Mesenchymal stem cell (in vitro differentiated cells and primary cell): ENCODE measurements around the gene PGA4.

ENCODE experiments used
- DNase-seq: peaks from one replicate; pipeline ENCODE4 v3.0.0-alpha.2; 2013
- H2AFZ ChIP-seq: one replicate; pipeline ENCODE4 v1.6.1; 2013; ENCODE audit warnings: low read depth, mild to moderate bottlenecking, control low read depth, inconsistent platforms, low read length, moderate library complexity
- H2AK5ac ChIP-seq: 2 replicates; pipeline ENCODE4 v1.6.1; 2013; ENCODE audit warnings: low read length, moderate library complexity, mild to moderate bottlenecking, inconsistent platforms; ENCODE audit not compliant: severe bottlenecking
- H2BK120ac ChIP-seq: one replicate; pipeline ENCODE4 v1.6.1; 2013; ENCODE audit warnings: low read depth, mild to moderate bottlenecking, inconsistent platforms, low read length, moderate library complexity
- H2BK12ac ChIP-seq, 2 experiments: one replicate each; pipeline ENCODE4 v1.6.1; 2013; ENCODE audit warnings: inconsistent platforms in 2 of 2, low read length in 2 of 2, mild to moderate bottlenecking in 2 of 2, moderate library complexity in 2 of 2, control low read depth in 1 of 2
- H2BK15ac ChIP-seq: one replicate; pipeline ENCODE4 v1.6.1; 2013; ENCODE audit warnings: mild to moderate bottlenecking, low read depth, inconsistent platforms; ENCODE audit not compliant: poor library complexity, severe bottlenecking
- H2BK5ac ChIP-seq: 2 replicates; pipeline ENCODE4 v1.6.1; 2013; ENCODE audit warnings: low read depth, mild to moderate bottlenecking, low read length, control low read depth, inconsistent platforms; ENCODE audit not compliant: poor library complexity, severe bottlenecking
- H3K14ac ChIP-seq, 2 experiments: one replicate each; pipeline ENCODE4 v1.6.1; 2013; ENCODE audit warnings: inconsistent platforms in 2 of 2, low read length in 2 of 2, control low read depth in 1 of 2, mild to moderate bottlenecking in 1 of 2, moderate library complexity in 1 of 2
- H3K18ac ChIP-seq, 2 experiments: one replicate each; pipeline ENCODE4 v1.6.1; 2013; ENCODE audit warnings: inconsistent platforms in 2 of 2, low read length in 2 of 2, control low read depth in 1 of 2, low read depth in 1 of 2, mild to moderate bottlenecking in 1 of 2
- H3K23ac ChIP-seq, 2 experiments: one replicate each; pipeline ENCODE4 v1.6.1; 2013; ENCODE audit warnings: inconsistent platforms in 2 of 2, low read length in 2 of 2, mild to moderate bottlenecking in 2 of 2, moderate library complexity in 2 of 2, control low read depth in 1 of 2
- H3K27ac ChIP-seq: 2 replicates; pipeline ENCODE4 v1.5.1; 2013; ENCODE audit warnings: mild to moderate bottlenecking, moderate library complexity, low read length, control low read depth, inconsistent platforms; ENCODE audit not compliant: poor library complexity, severe bottlenecking
- H3K27me3 ChIP-seq, 2 experiments: 2 replicates each; pipeline versions ENCODE4 v1.6.1 to v1.7.0; 2013; ENCODE audit warnings: low read length in 2 of 2, mild to moderate bottlenecking in 2 of 2, moderate library complexity in 2 of 2, control low read depth in 1 of 2, inconsistent platforms in 1 of 2; ENCODE audit not compliant: control insufficient read depth in 1 of 2, insufficient read depth in 1 of 2
- H3K36me3 ChIP-seq, 2 experiments: 2 replicates each; pipeline versions ENCODE4 v1.6.1 to v1.7.0; 2013; ENCODE audit warnings: low read length in 2 of 2, control low read depth in 1 of 2, inconsistent platforms in 1 of 2, low read depth in 1 of 2, mild to moderate bottlenecking in 1 of 2; ENCODE audit not compliant: insufficient read depth in 2 of 2, control insufficient read depth in 1 of 2
- H3K4ac ChIP-seq, 2 experiments: one replicate each; pipeline ENCODE4 v1.6.1; 2013; ENCODE audit warnings: inconsistent platforms in 2 of 2, low read length in 2 of 2, mild to moderate bottlenecking in 2 of 2, moderate library complexity in 2 of 2, control low read depth in 1 of 2, low read depth in 1 of 2
- H3K4me1 ChIP-seq: 2 replicates; pipeline ENCODE4 v1.6.1; 2013; ENCODE audit warnings: low read depth, low read length, control low read depth; ENCODE audit not compliant: control insufficient read depth, insufficient read depth
- H3K4me2 ChIP-seq: 2 replicates; pipeline ENCODE4 v1.6.1; 2013; ENCODE audit warnings: low read length, mild to moderate bottlenecking, inconsistent platforms; ENCODE audit not compliant: poor library complexity, severe bottlenecking
- H3K4me3 ChIP-seq, 2 experiments: 2 replicates each; pipeline versions ENCODE4 v1.5.1 to v1.7.0; 2013; ENCODE audit warnings: low read length in 2 of 2, mild to moderate bottlenecking in 2 of 2, control low read depth in 1 of 2, low read depth in 1 of 2; ENCODE audit not compliant: insufficient read depth in 1 of 2
- H3K79me1 ChIP-seq: replicated peaks from 2 replicates; pipeline ENCODE4 v1.6.1; 2013; ENCODE audit warnings: mild to moderate bottlenecking, control low read depth, low read length, inconsistent platforms; ENCODE audit not compliant: poor library complexity, severe bottlenecking
- H3K9ac ChIP-seq: 2 replicates; pipeline ENCODE4 v1.7.0; 2013; ENCODE audit warnings: mild to moderate bottlenecking, low read length, moderate library complexity
- H3K9me3 ChIP-seq: 2 replicates; pipeline ENCODE4 v1.7.0; 2013; ENCODE audit warnings: mild to moderate bottlenecking, low read length; ENCODE audit not compliant: control insufficient read depth
- H4K8ac ChIP-seq: one replicate; pipeline ENCODE4 v1.6.1; 2013; ENCODE audit warnings: inconsistent platforms, mild to moderate bottlenecking, low read length, moderate library complexity
- H4K91ac ChIP-seq: one replicate; pipeline ENCODE4 v1.6.1; 2013; ENCODE audit warnings: mild to moderate bottlenecking, low read length, inconsistent platforms
- WGBS: methylation state at CpG from one replicate; pipeline ENCODE4 v1.1.7; 2013; ENCODE audit warnings: mixed read lengths; 5-methylcytosine and 5-hydroxymethylcytosine counted together

PGA4 gene

GRCh38 chr11:61195719-61196118, 26.4 kb upstream of the PGA4 start:
- Histone ChIP-seq H3K27ac (no peak overlapping the region), H2BK5ac (no peak overlapping the region), H2BK15ac (no peak overlapping the region), H3K4ac (no peak overlapping the region), H2BK120ac (no peak overlapping the region), H4K8ac (no peak overlapping the region), H2AFZ (no peak overlapping the region), H2BK12ac (no peak overlapping the region), H3K9me3 (peaks cover 22% of the 10 kb centered on the region), H3K4me1 (peaks cover 14% of the 10 kb centered on the region), H3K9ac (no peak overlapping the region), H3K4me2 (no peak overlapping the region), H3K18ac (no peak overlapping the region), H3K36me3 (no peaks in the 10 kb centered on the region), H3K27me3 (peaks cover 4 to 21% of the 10 kb centered on the region in 2 experiments), H3K79me1 (no peaks in the 10 kb centered on the region), H2AK5ac (no peak overlapping the region), H3K14ac (no peak overlapping the region), H4K91ac (no peak overlapping the region), H3K4me3 (no peak overlapping the region), H3K23ac (no peak overlapping the region)
- no peak for DNase-seq
- WGBS: 85% methylated on average over 7 of the region's 7 CpGs

- H3K14ac ChIP-seq: no peak overlapping the region
- no peak overlapping the region for H3K4me2 ChIP-seq
- H2BK12ac ChIP-seq: no peak overlapping the region
- H3K4me3 ChIP-seq: no peak overlapping the region
- H3K27ac ChIP-seq: no peak overlapping the region
- H2AK5ac ChIP-seq: no peak overlapping the region
- no peak overlapping the region for H2BK5ac ChIP-seq
- H2AFZ ChIP-seq: no peak overlapping the region
- no peak for DNase-seq
- H3K9ac ChIP-seq: no peak overlapping the region
- H4K91ac ChIP-seq: no peak overlapping the region
- WGBS: 76% methylated on average over 6 of the region's 6 CpGs
- H3K4me1 ChIP-seq: peaks cover 14% of the 10 kb centered on the region
- no peak overlapping the region for H2BK15ac ChIP-seq
- no peak overlapping the region for H3K18ac ChIP-seq
- H3K36me3 ChIP-seq: no peaks in the 10 kb centered on the region
- no peak overlapping the region for H2BK120ac ChIP-seq
- peaks cover 15% of the 10 kb centered on the region for H3K9me3 ChIP-seq
- H3K79me1 ChIP-seq: no peaks in the 10 kb centered on the region
- no peak overlapping the region for H4K8ac ChIP-seq
- no peak overlapping the region for H3K4ac ChIP-seq
- H3K23ac ChIP-seq: no peak overlapping the region
- peaks cover 11 to 28% of the 10 kb centered on the region in 2 experiments for H3K27me3 ChIP-seq
Observed at GRCh38 chr11:61198361-61198760, 23.8 kb upstream of the PGA4 start.

DNA sequence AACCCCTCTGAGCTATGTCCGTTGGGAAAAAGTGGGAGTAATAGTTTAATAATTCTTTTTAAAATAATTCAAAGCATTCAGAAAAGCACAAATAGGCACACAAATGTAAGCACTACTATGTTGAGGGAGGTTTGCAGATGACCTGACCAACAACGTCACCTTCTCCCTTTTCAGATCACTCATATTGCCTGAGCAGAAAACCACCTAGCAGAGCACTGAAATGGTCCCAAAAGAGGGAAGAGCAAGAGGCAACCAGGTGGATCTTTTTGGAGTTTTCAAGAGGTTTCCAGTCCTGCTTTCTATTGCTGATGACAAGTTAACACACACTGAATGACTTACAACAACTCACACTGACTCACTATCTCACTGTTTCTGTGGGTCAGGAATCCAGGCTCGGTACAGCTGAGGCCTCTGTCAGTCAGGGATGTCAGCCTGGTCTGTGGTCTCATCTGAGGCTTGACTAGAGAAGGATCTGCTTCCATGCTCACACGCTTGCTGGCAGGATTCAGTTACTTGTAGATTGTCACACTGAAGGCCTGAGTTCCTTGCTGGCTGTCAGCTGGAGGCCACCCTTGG, 23.1 kb upstream of the PGA4 start:
- no peak overlapping the region for H2BK120ac ChIP-seq

GRCh38 chr11:61201476-61201875, 20.7 kb upstream of the PGA4 start:
- Histone ChIP-seq H3K4ac (no peak overlapping the region), H3K79me1 (no peaks in the 10 kb centered on the region), H3K4me2 (no peak overlapping the region), H4K91ac (no peak overlapping the region), H4K8ac (no peak overlapping the region), H2BK15ac (no peak overlapping the region), H3K9ac (no peak overlapping the region), H2AK5ac (no peak overlapping the region), H3K14ac (no peak overlapping the region), H2BK120ac (no peak overlapping the region), H3K18ac (no peak overlapping the region), H2AFZ (no peak overlapping the region), H3K9me3 (peaks cover 15% of the 10 kb centered on the region), H2BK5ac (no peak overlapping the region), H3K23ac (no peak overlapping the region), H3K27ac (no peak overlapping the region), H2BK12ac (no peak overlapping the region), H3K27me3 (peaks cover 12 to 14% of the 10 kb centered on the region in 2 experiments), H3K36me3 (no peaks in the 10 kb centered on the region), H3K4me1 (no peaks in the 10 kb centered on the region), H3K4me3 (no peak overlapping the region)
- 92% methylated on average over 14 of the region's 14 CpGs for WGBS
- no peak for DNase-seq

More for the DNA sequence above, 23.1 kb upstream of the PGA4 start:
- peaks cover 13% of the 10 kb centered on the region for H3K4me1 ChIP-seq
- H3K4ac ChIP-seq: no peak overlapping the region
- H4K91ac ChIP-seq: no peak overlapping the region
- peaks cover 15% of the 10 kb centered on the region for H3K9me3 ChIP-seq
- H2BK15ac ChIP-seq: no peak overlapping the region
- H2BK12ac ChIP-seq: no peak overlapping the region
- no peak overlapping the region for H3K23ac ChIP-seq
- no peak overlapping the region for H4K8ac ChIP-seq
- H3K27ac ChIP-seq: no peak overlapping the region
- no peak for DNase-seq
- H3K36me3 ChIP-seq: no peaks in the 10 kb centered on the region
- WGBS: 74% methylated on average over 3 of the region's 4 CpGs
- H3K27me3 ChIP-seq: peaks cover 11 to 23% of the 10 kb centered on the region in 2 experiments
- H3K18ac ChIP-seq: no peak overlapping the region
- no peak overlapping the region for H2AK5ac ChIP-seq
- H2AFZ ChIP-seq: no peak overlapping the region
- H3K14ac ChIP-seq: no peak overlapping the region
- H3K79me1 ChIP-seq: no peaks in the 10 kb centered on the region
- H3K4me2 ChIP-seq: no peak overlapping the region
- no peak overlapping the region for H3K4me3 ChIP-seq
- H2BK5ac ChIP-seq: no peak overlapping the region
- H3K9ac ChIP-seq: no peak overlapping the region
